Measurements from ENCODE around the gene CLPSL1. TPM values are rescaled to one million over a fixed set of nuclear protein-coding genes. Genes with fewer than 3 reads are reported as not detected.

The CLPSL1 gene
- total RNA-seq, 1 experiment from 2014 or later, result not detected

- no peak overlapping the region for H3K27ac Mint-ChIP-seq (ENCODE audit: unreplicated experiment)
- H3K27me3 Mint-ChIP-seq (ENCODE audit: unreplicated experiment), result peaks cover 16% of the 10 kb centered on the region
- H3K4me3 Mint-ChIP-seq (ENCODE audit: low read depth, unreplicated experiment), result no peak overlapping the region
- CTCF ChIA-PET, result interaction anchor here (1.6 kb wide), 1 partner anchor 10 kb away, joined by 3 read pairs; no protein-coding TSS in a partner anchor
- TF ChIP-seq CTCF (IDR thresholded peaks at IDR 0.05; ENCODE audit: unreplicated experiment), result no peak
- no peak for DNase-seq
- no peaks in the 10 kb centered on the region for H3K9me3 Mint-ChIP-seq (ENCODE audit: low read depth, unreplicated experiment)
- peaks cover 14% of the 10 kb centered on the region for H3K4me1 Mint-ChIP-seq (ENCODE audit: low read depth, unreplicated experiment)
- no TSS peak for BruUV-seq (replicated peaks)
- peaks cover 5% of the 10 kb centered on the region for H3K36me3 Mint-ChIP-seq (ENCODE audit: insufficient read depth, unreplicated experiment)
- intact Hi-C loops (cut with micrococcal nuclease; ENCODE audit: unreplicated experiment), result no loop called here
Observed at GRCh38 chr6:35775031-35775430, 5.8 kb upstream of the CLPSL1 start.

GRCh38 chr6:35776364-35777215, 4.2 kb upstream of the CLPSL1 start, which contains the start of gene CLPSL2:
Gene CLPSL2, plus strand, starts transcription at chr6:35776598. Its CDS starts 21 bp downstream, at chr6:35776619.
- H3K4me1 Mint-ChIP-seq (ENCODE audit: low read depth, unreplicated experiment), result peaks cover 16% of the 10 kb centered on the region
- H3K4me3 Mint-ChIP-seq (ENCODE audit: low read depth, unreplicated experiment), result peak within 1 kb of the TSS; percentile 69
- intact Hi-C loops (cut with micrococcal nuclease; ENCODE audit: unreplicated experiment), result no loop called here
- TF ChIP-seq CTCF (IDR thresholded peaks at IDR 0.05; ENCODE audit: unreplicated experiment), result no peak
- no TSS peak for BruUV-seq (replicated peaks)
- no peak within 1 kb of the TSS for H3K27ac Mint-ChIP-seq (ENCODE audit: unreplicated experiment)
- CTCF ChIA-PET, result interaction anchor here (1.6 kb wide), 1 partner anchor 12 kb away, joined by 3 read pairs; no protein-coding TSS in a partner anchor
- peaks cover 5% of the 10 kb centered on the region for H3K36me3 Mint-ChIP-seq (ENCODE audit: insufficient read depth, unreplicated experiment)
- H3K9me3 Mint-ChIP-seq (ENCODE audit: low read depth, unreplicated experiment), result no peaks in the 10 kb centered on the region
- H3K27me3 Mint-ChIP-seq (ENCODE audit: unreplicated experiment), result peaks cover 16% of the 10 kb centered on the region
- peak; percentile 52 for DNase-seq

GRCh38 chr6:35777356-35778102, 3.3 kb upstream of the CLPSL1 start:
- intact Hi-C loops (cut with micrococcal nuclease; ENCODE audit: unreplicated experiment), result no loop called here
- peaks cover 16% of the 10 kb centered on the region for H3K27me3 Mint-ChIP-seq (ENCODE audit: unreplicated experiment)
- no peaks in the 10 kb centered on the region for H3K9me3 Mint-ChIP-seq (ENCODE audit: low read depth, unreplicated experiment)
- TF ChIP-seq CTCF (IDR thresholded peaks at IDR 0.05; ENCODE audit: unreplicated experiment), result no peak
- no TSS peak for BruUV-seq (replicated peaks)
- CTCF ChIA-PET, result no interaction called here
- no peak for DNase-seq
- peaks cover 5% of the 10 kb centered on the region for H3K36me3 Mint-ChIP-seq (ENCODE audit: insufficient read depth, unreplicated experiment)
- H3K4me1 Mint-ChIP-seq (ENCODE audit: low read depth, unreplicated experiment), result peaks cover 26% of the 10 kb centered on the region
- H3K4me3 Mint-ChIP-seq (ENCODE audit: low read depth, unreplicated experiment), result peak overlapping the region; percentile 69
- H3K27ac Mint-ChIP-seq (ENCODE audit: unreplicated experiment), result no peak overlapping the region

GRCh38 chr6:35778437-35778836, 2.4 kb upstream of the CLPSL1 start:
- intact Hi-C loops (cut with micrococcal nuclease; ENCODE audit: unreplicated experiment), result no loop called here
- Mint-ChIP-seq H3K4me3 (ENCODE audit: low read depth, unreplicated experiment) (no peak overlapping the region), H3K4me1 (ENCODE audit: low read depth, unreplicated experiment) (peaks cover 28% of the 10 kb centered on the region), H3K36me3 (ENCODE audit: insufficient read depth, unreplicated experiment) (peaks cover 5% of the 10 kb centered on the region), H3K27ac (ENCODE audit: unreplicated experiment) (no peak overlapping the region), H3K27me3 (ENCODE audit: unreplicated experiment) (peaks cover 16% of the 10 kb centered on the region), H3K9me3 (ENCODE audit: low read depth, unreplicated experiment) (no peaks in the 10 kb centered on the region)
- CTCF ChIA-PET, result no interaction called here
- no peak for TF ChIP-seq CTCF (IDR thresholded peaks at IDR 0.05; ENCODE audit: unreplicated experiment)
- DNase-seq, result no peak
- BruUV-seq (replicated peaks), result no TSS peak

Measured in Calu3 (cell line).